ENCODE results near the gene GLCE. TPM values are rescaled to one million over a fixed set of nuclear protein-coding genes. Genes with fewer than 3 reads are reported as not detected.

The GLCE gene
- total RNA-seq, result 1 to 10 TPM; 3.8 to 5.0 TPM

GRCh38 chr15:69160141-69160993 lies at the start of gene GLCE:
GLCE (plus strand) TSS chr15:69160635; CDS start chr15:69255807, 95,172 bp downstream.
- ChIA-PET CTCF (interaction anchor here (0.6 to 1.6 kb wide), 5 partner anchors 10 to 1371 kb away, joined by 3 to 6 read pairs (median 5); no protein-coding TSS in a partner anchor), POLR2A (interaction anchor here (0.8 kb wide), 1 partner anchor 48 kb away, joined by 3 read pairs; no protein-coding TSS in a partner anchor)
- H3K27ac Mint-ChIP-seq, result peak within 1 kb of the TSS; percentile 86

GRCh38 chr15:69114331-69114928 lies 46.0 kb upstream of the GLCE start:
- no peak overlapping the region for H3K4me3 Mint-ChIP-seq

More at GRCh38 chr15:69160141-69160993, at the start of gene GLCE:
- peak; percentile 92 for DNase-seq
- Mint-ChIP-seq H3K4me3 (peak within 1 kb of the TSS; percentile 89), H3K9me3 (no peaks in the 10 kb centered on the region), H3K4me1 (peaks cover 15% of the 10 kb centered on the region), H3K36me3 (ENCODE audit: low read depth) (no peaks in the 10 kb centered on the region), H3K27me3 (peaks cover 18% of the 10 kb centered on the region)

GRCh38 chr15:69115031-69115430 lies 45.4 kb upstream of the GLCE start:
- Mint-ChIP-seq H3K9me3 (no peaks in the 10 kb centered on the region), H3K27ac (no peak overlapping the region), H3K4me1 (no peaks in the 10 kb centered on the region), H3K36me3 (ENCODE audit: low read depth) (no peaks in the 10 kb centered on the region), H3K27me3 (peaks cover 22% of the 10 kb centered on the region), H3K4me3 (no peak overlapping the region)
- CTCF ChIA-PET, result no interaction called here
- POLR2A ChIA-PET, result no interaction called here
- no peak for DNase-seq

More at GRCh38 chr15:69114331-69114928, 46.0 kb upstream of the GLCE start:
- Mint-ChIP-seq H3K27ac (no peak overlapping the region), H3K36me3 (ENCODE audit: low read depth) (no peaks in the 10 kb centered on the region), H3K4me1 (no peaks in the 10 kb centered on the region), H3K27me3 (peaks cover 26% of the 10 kb centered on the region), H3K9me3 (no peaks in the 10 kb centered on the region)
- ChIA-PET POLR2A (no interaction called here), CTCF (interaction anchor here (0.5 to 1.4 kb wide), 2 partner anchors 10 to 44 kb away, joined by 3 read pairs; no protein-coding TSS in a partner anchor)
- no peak for DNase-seq

GRCh38 chr15:69116391-69116790 lies 44.0 kb upstream of the GLCE start:
- POLR2A ChIA-PET, result no interaction called here
- Mint-ChIP-seq H3K9me3 (no peaks in the 10 kb centered on the region), H3K27ac (no peak overlapping the region), H3K4me3 (no peak overlapping the region), H3K27me3 (peaks cover 19% of the 10 kb centered on the region), H3K36me3 (ENCODE audit: low read depth) (no peaks in the 10 kb centered on the region), H3K4me1 (no peaks in the 10 kb centered on the region)
- CTCF ChIA-PET, result no interaction called here
- DNase-seq, result no peak

- Mint-ChIP-seq H3K36me3 (ENCODE audit: low read depth) (no peaks in the 10 kb centered on the region), H3K27ac (no peak overlapping the region), H3K4me1 (no peaks in the 10 kb centered on the region), H3K27me3 (peaks cover 19% of the 10 kb centered on the region), H3K9me3 (no peaks in the 10 kb centered on the region), H3K4me3 (no peak overlapping the region)
- no peak for DNase-seq
- POLR2A ChIA-PET, result no interaction called here
- CTCF ChIA-PET, result no interaction called here
Measured at GRCh38 chr15:69117431-69117871, 43.0 kb upstream of the GLCE start.

GRCh38 chr15:69118089-69118488 lies 42.3 kb upstream of the GLCE start:
- H3K4me1 Mint-ChIP-seq, result no peaks in the 10 kb centered on the region
- POLR2A ChIA-PET, result no interaction called here
- no peak for DNase-seq
- H3K27me3 Mint-ChIP-seq, result peaks cover 19% of the 10 kb centered on the region
- no peaks in the 10 kb centered on the region for H3K9me3 Mint-ChIP-seq
- no peak overlapping the region for H3K4me3 Mint-ChIP-seq
- H3K27ac Mint-ChIP-seq, result no peak overlapping the region
- CTCF ChIA-PET, result no interaction called here
- no peaks in the 10 kb centered on the region for H3K36me3 Mint-ChIP-seq (ENCODE audit: low read depth)

GRCh38 chr15:69119001-69119400 lies 41.4 kb upstream of the GLCE start:
- Mint-ChIP-seq H3K27ac (no peak overlapping the region), H3K9me3 (no peaks in the 10 kb centered on the region), H3K4me1 (no peaks in the 10 kb centered on the region), H3K4me3 (no peak overlapping the region), H3K27me3 (peaks cover 13% of the 10 kb centered on the region), H3K36me3 (ENCODE audit: low read depth) (no peaks in the 10 kb centered on the region)
- DNase-seq, result no peak
- ChIA-PET POLR2A (no interaction called here), CTCF (no interaction called here)

GRCh38 chr15:69119683-69120395 lies 40.6 kb upstream of the GLCE start:
- Mint-ChIP-seq H3K36me3 (ENCODE audit: low read depth) (no peaks in the 10 kb centered on the region), H3K27ac (no peak overlapping the region), H3K27me3 (peaks cover 8% of the 10 kb centered on the region), H3K4me3 (no peak overlapping the region), H3K9me3 (no peaks in the 10 kb centered on the region), H3K4me1 (no peaks in the 10 kb centered on the region)
- CTCF ChIA-PET, result no interaction called here
- POLR2A ChIA-PET, result no interaction called here
- no peak for DNase-seq

GRCh38 chr15:69120732-69121131 lies 39.7 kb upstream of the GLCE start:
- Mint-ChIP-seq H3K36me3 (ENCODE audit: low read depth) (no peaks in the 10 kb centered on the region), H3K9me3 (no peaks in the 10 kb centered on the region), H3K27me3 (peaks cover 8% of the 10 kb centered on the region), H3K4me3 (no peak overlapping the region), H3K4me1 (peaks cover 1% of the 10 kb centered on the region), H3K27ac (no peak overlapping the region)
- ChIA-PET POLR2A (no interaction called here), CTCF (no interaction called here)
- no peak for DNase-seq

GRCh38 chr15:69121198-69121828 lies 39.1 kb upstream of the GLCE start:
- Mint-ChIP-seq H3K4me1 (peaks cover 7% of the 10 kb centered on the region), H3K9me3 (no peaks in the 10 kb centered on the region), H3K36me3 (ENCODE audit: low read depth) (no peaks in the 10 kb centered on the region), H3K27me3 (peaks cover 8% of the 10 kb centered on the region), H3K27ac (no peak overlapping the region), H3K4me3 (no peak overlapping the region)
- ChIA-PET CTCF (no interaction called here), POLR2A (no interaction called here)
- no peak for DNase-seq

GRCh38 chr15:69125236-69125635 lies 35.2 kb upstream of the GLCE start:
- no peaks in the 10 kb centered on the region for H3K27me3 Mint-ChIP-seq
- H3K27ac Mint-ChIP-seq, result no peak overlapping the region
- H3K4me3 Mint-ChIP-seq, result no peak overlapping the region
- H3K4me1 Mint-ChIP-seq, result peaks cover 7% of the 10 kb centered on the region
- no peaks in the 10 kb centered on the region for H3K36me3 Mint-ChIP-seq (ENCODE audit: low read depth)
- no peak for DNase-seq
- H3K9me3 Mint-ChIP-seq, result no peaks in the 10 kb centered on the region
- ChIA-PET POLR2A (no interaction called here), CTCF (no interaction called here)

GRCh38 chr15:69126054-69126469 lies 34.4 kb upstream of the GLCE start:
- no peak overlapping the region for H3K4me3 Mint-ChIP-seq
- no peaks in the 10 kb centered on the region for H3K36me3 Mint-ChIP-seq (ENCODE audit: low read depth)
- ChIA-PET POLR2A (no interaction called here), CTCF (no interaction called here)
- no peaks in the 10 kb centered on the region for H3K27me3 Mint-ChIP-seq
- peaks cover 7% of the 10 kb centered on the region for H3K4me1 Mint-ChIP-seq
- DNase-seq, result no peak
- no peak overlapping the region for H3K27ac Mint-ChIP-seq
- H3K9me3 Mint-ChIP-seq, result no peaks in the 10 kb centered on the region

GRCh38 chr15:69127306-69127705 lies 33.1 kb upstream of the GLCE start:
- no peaks in the 10 kb centered on the region for H3K9me3 Mint-ChIP-seq
- DNase-seq, result no peak
- ChIA-PET POLR2A (no interaction called here), CTCF (interaction anchor here (0.6 to 1.4 kb wide), 2 partner anchors 34 to 316 kb away, joined by 3 to 4 read pairs; partner anchors contain the start of gene GLCE)
- H3K36me3 Mint-ChIP-seq (ENCODE audit: low read depth), result no peaks in the 10 kb centered on the region
- H3K4me3 Mint-ChIP-seq, result no peak overlapping the region
- H3K27me3 Mint-ChIP-seq, result no peaks in the 10 kb centered on the region
- peaks cover 7% of the 10 kb centered on the region for H3K4me1 Mint-ChIP-seq
- no peak overlapping the region for H3K27ac Mint-ChIP-seq
